NCI-H2227 (cell line): ENCODE data around the gene ZNF536.

Experiments used
- DNase-seq: peaks from one replicate; lab custom pipeline; 2025; ENCODE audit not compliant: unreplicated experiment; lab: John Stamatoyannopoulos, UW

ZNF536 gene

GRCh38 chr19:30361721-30362120 lies 10.5 kb upstream of the ZNF536 start:
- no peak for DNase-seq

- no peak for DNase-seq
These were observed 9.9 kb upstream of the ZNF536 start for GRCh38 chr19:30362156-30362754.

- DNase-seq = no peak
These were observed 9.1 kb upstream of the ZNF536 start for GRCh38 chr19:30363073-30363472.

DNA sequence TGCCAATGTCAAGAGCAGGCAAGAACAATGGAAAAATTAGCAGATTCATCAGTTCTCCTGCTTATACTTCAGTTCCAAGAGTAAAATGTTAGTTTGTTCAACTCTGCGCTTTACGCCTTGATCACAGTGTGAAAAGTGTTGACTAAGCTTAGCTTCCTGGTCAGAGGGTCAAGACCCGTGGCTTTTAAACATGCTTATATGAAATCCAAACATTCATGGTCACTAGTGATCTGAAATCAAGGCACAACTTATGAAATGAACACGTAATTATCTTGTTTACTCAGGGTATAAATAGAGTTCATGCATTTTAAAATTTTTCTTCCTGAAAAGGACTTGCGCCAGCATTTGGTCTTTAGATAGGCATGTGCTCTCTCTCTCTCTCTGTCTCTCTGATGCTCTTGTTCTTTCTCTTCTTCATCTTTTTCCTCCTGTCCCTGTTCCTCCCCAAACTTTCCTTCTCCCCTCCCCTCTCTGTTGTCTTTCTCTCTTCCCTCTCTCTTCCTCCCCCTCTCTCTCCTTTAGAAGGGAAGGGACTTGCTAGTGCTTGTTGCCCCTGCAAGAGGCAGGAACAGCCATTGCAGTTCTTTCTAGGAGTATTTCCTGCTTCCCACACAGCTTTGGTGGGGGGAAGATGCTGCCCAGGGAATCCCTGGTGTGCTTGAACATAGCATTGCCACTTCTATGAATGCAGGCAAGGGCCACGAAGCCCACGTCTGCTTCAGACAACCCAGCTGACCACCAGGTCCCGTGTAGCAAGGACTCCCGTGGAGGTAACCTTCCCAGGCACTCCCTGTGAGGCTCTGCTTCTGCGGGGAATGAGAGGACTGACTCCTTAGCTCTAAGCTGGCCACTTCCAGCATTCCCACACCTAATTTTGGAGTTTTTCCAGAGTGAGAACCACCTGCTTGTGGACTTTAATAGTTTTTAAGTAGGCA lies 7.1 kb upstream of the ZNF536 start:
- DNase-seq = no peak

- no peak for DNase-seq
These were observed 5.9 kb upstream of the ZNF536 start for GRCh38 chr19:30366282-30366681.

DNA sequence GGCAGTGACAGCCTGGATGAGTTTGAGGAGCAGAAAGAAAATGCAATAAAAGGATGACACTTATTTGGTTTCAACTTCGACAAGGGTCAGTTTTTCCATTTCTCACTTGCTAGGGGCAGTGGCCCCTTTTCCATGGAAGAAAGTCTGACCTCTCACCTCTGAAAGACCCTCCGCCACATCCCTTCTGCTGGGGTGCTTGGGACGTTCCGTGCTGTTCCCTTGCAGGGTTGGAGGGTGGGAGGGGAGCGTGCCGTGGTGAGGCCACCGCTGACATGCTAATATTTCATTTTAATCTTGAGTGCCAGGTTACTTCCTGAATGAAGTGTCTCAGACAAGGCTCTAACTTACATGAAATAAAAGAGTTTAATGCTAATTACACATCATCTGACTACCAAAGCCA lies 5.2 kb upstream of the ZNF536 start:
- no peak for DNase-seq

DNA sequence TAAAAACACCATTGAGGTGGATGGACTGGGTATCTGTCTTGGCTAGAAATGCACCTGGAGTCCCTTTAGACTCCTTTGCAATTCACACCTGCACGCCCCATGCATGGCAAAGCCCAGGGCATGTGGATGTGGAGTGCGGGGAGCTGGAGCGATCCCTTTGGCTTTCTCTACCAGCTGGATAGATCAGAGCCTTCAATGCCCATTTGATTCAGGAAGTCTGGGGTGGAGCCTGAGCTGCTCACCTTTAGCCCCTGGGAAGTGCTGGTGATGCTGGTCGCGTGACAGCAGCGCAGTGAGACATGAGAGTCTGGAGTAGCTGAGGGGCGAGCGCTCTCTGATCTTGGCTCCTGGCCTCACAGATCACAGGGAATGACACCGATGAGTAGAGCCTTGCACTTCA lies 4.8 kb upstream of the ZNF536 start:
- no peak for DNase-seq

GRCh38 chr19:30369833-30370232 lies 2.4 kb upstream of the ZNF536 start:
- DNase-seq = no peak

DNA sequence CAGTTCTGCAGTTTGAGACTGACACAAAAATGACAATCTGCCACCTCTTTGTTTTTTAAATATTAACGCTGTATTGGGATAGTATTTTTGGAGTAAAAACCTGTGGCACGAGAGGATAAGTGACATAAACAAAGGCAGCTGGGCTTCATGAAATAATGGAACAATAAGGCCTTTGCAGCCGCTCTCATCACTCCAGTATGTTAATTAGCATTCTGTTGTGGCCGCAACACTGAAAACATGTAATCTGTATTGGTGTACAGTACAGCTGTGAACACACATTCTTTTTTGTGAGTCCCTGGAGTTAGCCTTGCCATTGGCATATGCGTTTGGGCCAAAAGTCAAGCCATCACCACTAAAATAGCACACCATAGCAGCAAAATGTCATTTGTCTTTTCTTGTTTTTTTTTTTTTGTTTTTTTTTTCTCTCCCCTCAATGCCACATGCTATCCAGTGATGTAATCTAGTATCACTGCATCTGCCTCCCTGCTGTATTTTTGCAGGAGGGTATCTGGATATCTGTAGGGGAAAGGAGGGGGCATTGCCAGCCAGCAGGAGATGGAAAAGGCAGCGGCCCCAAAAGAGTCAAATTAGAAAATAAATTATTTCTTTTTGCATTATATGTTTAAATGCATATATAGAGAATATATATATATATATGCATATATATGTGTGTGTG lies 885 bp upstream of the ZNF536 start:
- no peak for DNase-seq

GRCh38 chr19:30373593-30373992 lies 1.4 kb downstream of the ZNF536 start:
- no peak for DNase-seq

GRCh38 chr19:30374539-30374864 lies 2.3 kb downstream of the ZNF536 start:
- no peak for DNase-seq

GRCh38 chr19:30374865-30375552 lies 2.8 kb downstream of the ZNF536 start:
- no peak for DNase-seq

- no peak for DNase-seq
These were observed 3.4 kb downstream of the ZNF536 start for GRCh38 chr19:30375553-30376031.

DNA sequence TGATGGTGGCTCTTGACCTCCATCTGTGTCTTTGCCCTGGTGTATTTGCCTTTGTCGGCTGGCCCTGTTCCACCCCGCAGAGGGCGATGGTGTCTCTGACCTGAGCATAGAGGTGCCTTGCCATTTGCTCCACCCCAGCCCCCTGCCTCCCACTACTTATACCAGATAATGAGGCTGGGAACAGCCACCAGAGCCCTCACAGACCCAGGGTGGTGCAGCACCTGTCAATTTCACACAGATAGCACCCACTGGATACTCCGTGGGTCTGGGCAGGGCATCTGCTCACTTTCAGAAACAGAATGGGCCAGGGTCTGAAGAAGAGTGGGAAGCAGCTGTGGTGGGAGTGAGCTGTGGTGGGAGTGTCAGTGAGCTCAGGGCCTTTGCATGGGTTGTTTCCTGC lies 4.1 kb downstream of the ZNF536 start:
- DNase-seq = no peak

DNA sequence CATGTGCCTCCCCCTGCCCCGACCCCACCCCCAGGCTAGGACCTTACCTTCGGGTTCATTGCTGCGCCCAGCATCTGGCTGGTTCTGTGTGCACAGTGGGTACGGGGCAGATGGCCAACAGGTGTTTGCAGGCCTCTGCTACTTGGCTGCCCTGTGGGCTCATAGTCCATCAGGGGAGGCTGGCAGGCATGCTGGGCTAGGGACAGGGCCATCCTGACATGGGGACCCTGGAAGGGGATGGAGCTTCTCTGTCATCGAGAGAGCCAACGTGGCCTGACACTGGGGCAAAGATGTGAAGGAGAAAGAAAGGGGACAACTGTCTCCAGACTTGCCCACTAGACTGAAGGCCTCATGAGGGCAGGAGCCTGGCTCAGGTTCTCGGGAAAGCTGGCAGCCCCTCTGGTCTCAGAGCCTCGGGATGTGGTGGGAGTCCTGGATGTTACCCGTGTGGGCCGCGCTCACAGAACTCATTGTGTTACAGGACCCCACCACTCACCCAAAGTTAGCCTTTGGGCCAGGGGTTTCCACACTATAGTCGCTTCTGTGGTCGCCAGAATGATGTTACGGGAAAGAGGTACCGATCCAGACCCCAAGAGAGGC lies 4.7 kb downstream of the ZNF536 start:
- no peak for DNase-seq

DNA sequence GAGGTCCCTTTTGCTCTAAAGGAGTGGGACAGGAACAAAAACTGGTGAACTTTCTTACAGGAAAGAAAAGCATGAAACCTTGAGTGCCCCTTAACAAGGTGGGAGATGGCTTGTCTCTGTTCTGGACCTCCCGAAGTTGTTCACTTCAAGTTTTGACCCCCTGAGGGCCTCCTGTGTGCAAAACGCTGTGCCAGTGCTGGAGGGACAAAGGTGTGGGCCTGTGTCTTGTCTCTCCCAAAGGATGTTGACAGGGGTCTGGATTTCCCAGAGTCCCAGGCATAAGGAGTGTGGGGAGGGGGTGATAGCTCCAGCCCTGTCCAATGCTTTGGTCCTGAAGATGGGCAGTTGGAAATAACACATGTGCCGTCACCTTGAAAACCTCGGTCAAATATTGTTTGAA lies 6.5 kb downstream of the ZNF536 start:
- DNase-seq = no peak

DNA sequence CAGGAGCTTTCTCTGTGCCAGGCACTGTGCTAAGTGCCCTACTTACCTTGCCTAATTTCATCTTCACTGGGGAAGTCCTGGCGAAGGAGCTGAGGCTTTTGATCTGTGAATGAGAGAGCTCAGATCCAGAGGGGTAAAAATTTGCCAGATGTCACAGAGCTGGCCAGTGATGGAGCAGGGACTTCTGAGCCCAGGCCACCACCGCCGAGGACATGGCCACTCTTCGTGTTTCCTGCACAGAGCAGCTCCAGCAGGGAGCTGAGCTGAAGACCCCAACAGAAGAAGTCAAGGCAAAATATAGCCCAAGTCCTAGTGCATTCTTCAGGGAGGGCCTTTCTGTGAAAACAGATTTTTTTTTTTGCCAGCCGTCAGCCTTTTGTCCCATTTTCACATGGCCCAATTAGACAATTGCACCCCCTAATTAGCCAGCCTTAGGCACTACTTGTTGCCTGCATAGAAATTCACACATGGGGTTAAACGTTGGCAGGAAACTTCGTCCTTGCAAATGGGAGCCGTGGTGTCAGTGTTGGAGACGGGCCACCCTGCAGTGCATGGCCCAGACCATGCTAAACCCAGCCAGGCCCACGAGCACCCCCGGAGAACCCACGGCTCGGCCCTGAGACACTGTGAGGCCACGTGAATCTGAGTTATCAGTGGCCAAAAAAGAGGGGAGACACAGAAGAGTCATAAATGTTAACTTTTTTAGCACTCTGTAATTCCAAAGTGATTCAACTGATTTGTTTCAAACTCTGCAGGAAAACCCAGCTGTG lies 7.8 kb downstream of the ZNF536 start:
- no peak for DNase-seq

DNA sequence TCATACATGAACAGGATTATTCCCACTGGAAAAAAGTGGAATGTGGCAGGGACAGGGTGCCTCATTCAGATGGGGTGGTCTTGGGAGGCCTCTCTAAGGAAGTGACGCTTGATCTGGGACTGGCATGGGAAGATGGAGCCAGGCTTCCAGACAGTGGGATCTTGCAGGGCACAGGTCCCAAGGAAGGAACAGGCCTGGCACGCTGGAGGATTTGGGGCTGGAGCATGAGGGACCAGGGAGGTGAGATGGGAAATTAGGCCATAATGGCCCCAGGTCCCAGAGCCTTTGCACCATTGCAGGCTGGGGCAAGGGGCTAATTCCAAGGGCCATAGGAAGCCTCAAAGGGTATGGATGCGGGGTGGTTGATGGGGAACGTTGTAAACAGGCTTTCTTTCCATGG lies 9.2 kb downstream of the ZNF536 start:
- no peak for DNase-seq

- no peak for DNase-seq
These were observed 13.0 kb downstream of the ZNF536 start for GRCh38 chr19:30385174-30385573.

- no peak for DNase-seq
These were observed 13.5 kb downstream of the ZNF536 start for GRCh38 chr19:30385666-30386065.
